Measurements from ENCODE around the gene YBX3.

Gene YBX3

GRCh38 chr12:10721651-10722501 is 1.2 kb downstream of the YBX3 start:
- DNase-seq (ENCODE audit: low spot score) = peak; percentile 55

GRCh38 chr12:10720974-10721650 is 2.0 kb downstream of the YBX3 start:
- no peak for DNase-seq (ENCODE audit: low spot score)

- DNase-seq (ENCODE audit: low spot score) = no peak
Measured at GRCh38 chr12:10719482-10719881, 3.6 kb downstream of the YBX3 start.

- DNase-seq (ENCODE audit: low spot score) = no peak
Measured at GRCh38 chr12:10718279-10718821, 4.8 kb downstream of the YBX3 start.

GRCh38 chr12:10717410-10717809 is 5.7 kb downstream of the YBX3 start:
- no peak for DNase-seq (ENCODE audit: low spot score)

GRCh38 chr12:10716704-10717315 is 6.3 kb downstream of the YBX3 start:
- DNase-seq (ENCODE audit: low spot score) = no peak

GRCh38 chr12:10716277-10716676 is 6.8 kb downstream of the YBX3 start:
- DNase-seq (ENCODE audit: low spot score) = no peak

GRCh38 chr12:10715491-10715890 is 7.6 kb downstream of the YBX3 start:
- DNase-seq (ENCODE audit: low spot score) = no peak

- no peak for DNase-seq (ENCODE audit: low spot score)
Measured at GRCh38 chr12:10709808-10710207, 13.3 kb downstream of the YBX3 start.

- DNase-seq (ENCODE audit: low spot score) = no peak
Measured at GRCh38 chr12:10708862-10709261, 14.3 kb downstream of the YBX3 start.

GRCh38 chr12:10705655-10706054 is 17.5 kb downstream of the YBX3 start:
- DNase-seq (ENCODE audit: low spot score) = no peak

GRCh38 chr12:10701843-10702242 is 21.3 kb downstream of the YBX3 start:
- DNase-seq (ENCODE audit: low spot score) = no peak

GRCh38 chr12:10701131-10701681 is 21.9 kb downstream of the YBX3 start:
- no peak for DNase-seq (ENCODE audit: low spot score)

- DNase-seq (ENCODE audit: low spot score) = no peak
Measured at GRCh38 chr12:10700581-10700980, 22.5 kb downstream of the YBX3 start.

- DNase-seq (ENCODE audit: low spot score) = no peak
Measured at GRCh38 chr12:10697862-10698261, 25.3 kb downstream of the YBX3 start.

GRCh38 chr12:10697156-10697555 is 26.0 kb downstream of the YBX3 start:
- DNase-seq (ENCODE audit: low spot score) = no peak

GRCh38 chr12:10690906-10691305 is 32.2 kb downstream of the YBX3 start:
- no peak for DNase-seq (ENCODE audit: low spot score)

- DNase-seq (ENCODE audit: low spot score) = no peak
Measured at GRCh38 chr12:10689146-10689545, 34.0 kb downstream of the YBX3 start.

- no peak for DNase-seq (ENCODE audit: low spot score)
Measured at GRCh38 chr12:10688042-10688441, 35.1 kb downstream of the YBX3 start.

- DNase-seq (ENCODE audit: low spot score) = peak; percentile 39
Measured at GRCh38 chr12:10673659-10674384, 49.3 kb downstream of the YBX3 start, which contains the start of gene STYK1. STYK1 (minus strand) TSS chr12:10674052; CDS start chr12:10634618, 39,434 bp downstream.

- no peak for DNase-seq (ENCODE audit: low spot score)
Measured at GRCh38 chr12:10672231-10672868, 50.8 kb downstream of the YBX3 start.

Measured in putamen (tissue), 1 donor.